ENCODE data around the gene JAZF1.

JAZF1 gene

GRCh38 chr7:28106321-28106829, 74.2 kb downstream of the JAZF1 start:
- DNase-seq (ENCODE audit: low read depth): no peak

GRCh38 chr7:28105234-28105633, 75.4 kb downstream of the JAZF1 start:
- DNase-seq (ENCODE audit: low read depth): no peak

- DNase-seq (ENCODE audit: low read depth): no peak
Observed at GRCh38 chr7:28104811-28105210, 75.8 kb downstream of the JAZF1 start.

- no peak for DNase-seq (ENCODE audit: low read depth)
Observed at GRCh38 chr7:28104041-28104541, 76.5 kb downstream of the JAZF1 start.

- DNase-seq (ENCODE audit: low read depth): no peak
Observed at GRCh38 chr7:28102797-28103196, 77.8 kb downstream of the JAZF1 start.

GRCh38 chr7:28096713-28097112, 83.9 kb downstream of the JAZF1 start:
- DNase-seq (ENCODE audit: low read depth): no peak

- DNase-seq (ENCODE audit: low read depth): no peak
Observed at GRCh38 chr7:28095231-28095630, 85.4 kb downstream of the JAZF1 start.

GRCh38 chr7:28093623-28094232, 86.9 kb downstream of the JAZF1 start:
- no peak for DNase-seq (ENCODE audit: low read depth)

- no peak for DNase-seq (ENCODE audit: low read depth)
Observed at GRCh38 chr7:28091190-28091589, 89.4 kb downstream of the JAZF1 start.

GRCh38 chr7:28088901-28089714, 91.5 kb downstream of the JAZF1 start:
- no peak for DNase-seq (ENCODE audit: low read depth)

- DNase-seq (ENCODE audit: low read depth): no peak
Observed at GRCh38 chr7:28088032-28088431, 92.6 kb downstream of the JAZF1 start.

- DNase-seq (ENCODE audit: low read depth): no peak
Observed at GRCh38 chr7:28086198-28086597, 94.4 kb downstream of the JAZF1 start.

- DNase-seq (ENCODE audit: low read depth): no peak
Observed at GRCh38 chr7:28083998-28084985, 96.3 kb downstream of the JAZF1 start.

GRCh38 chr7:28083164-28083997, 97.2 kb downstream of the JAZF1 start:
- no peak for DNase-seq (ENCODE audit: low read depth)

- no peak for DNase-seq (ENCODE audit: low read depth)
Observed at GRCh38 chr7:28082071-28082470, 98.5 kb downstream of the JAZF1 start.

- no peak for DNase-seq (ENCODE audit: low read depth)
Observed at GRCh38 chr7:28081016-28081415, 99.6 kb downstream of the JAZF1 start.

GRCh38 chr7:28078036-28078901, 102.3 kb downstream of the JAZF1 start:
- no peak for DNase-seq (ENCODE audit: low read depth)

- no peak for DNase-seq (ENCODE audit: low read depth)
Observed at GRCh38 chr7:28077616-28078015, 103.0 kb downstream of the JAZF1 start.

GRCh38 chr7:28076423-28077200, 104.0 kb downstream of the JAZF1 start:
- DNase-seq (ENCODE audit: low read depth): no peak

Measured in GM04503 (cell line).